NOMO-1 treated with DMSO at 0.1 percent for 48 hours (cell line): ENCODE data around the gene WIZ.
A peak's percentile ranks its signal among the peaks of the same experiment; 100 is the strongest.
"Not testable (repeated sequence)": the region's sequence is repeated elsewhere in the genome, so short reads cannot be mapped to it uniquely, and the experiment has no call there.

ENCODE experiments used
- DNase-seq: peaks from one replicate; lab custom pipeline; 2025; ENCODE audit not compliant: unreplicated experiment; lab: John Stamatoyannopoulos, UW

Gene WIZ

DNA sequence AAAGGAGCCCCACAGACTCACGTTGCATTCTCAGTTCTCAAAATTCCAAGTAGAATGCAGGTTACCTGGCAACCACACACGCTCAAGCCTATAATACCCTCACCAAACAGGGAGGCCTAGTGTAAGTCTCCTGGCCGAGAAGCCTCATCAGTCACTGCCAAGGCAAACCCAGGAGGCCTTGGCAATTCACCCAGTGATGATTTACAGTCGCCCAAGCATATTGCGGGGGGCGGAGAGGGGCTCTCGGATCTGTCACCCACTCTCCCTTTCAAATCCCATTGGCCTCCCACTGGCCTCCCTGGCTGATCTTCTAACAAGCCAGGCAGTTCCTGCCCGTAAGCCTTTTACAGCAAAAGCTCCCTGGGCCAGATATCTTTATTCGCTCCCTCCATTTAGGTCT is 32.1 kb downstream of the WIZ start:
- DNase-seq = no peak

DNA sequence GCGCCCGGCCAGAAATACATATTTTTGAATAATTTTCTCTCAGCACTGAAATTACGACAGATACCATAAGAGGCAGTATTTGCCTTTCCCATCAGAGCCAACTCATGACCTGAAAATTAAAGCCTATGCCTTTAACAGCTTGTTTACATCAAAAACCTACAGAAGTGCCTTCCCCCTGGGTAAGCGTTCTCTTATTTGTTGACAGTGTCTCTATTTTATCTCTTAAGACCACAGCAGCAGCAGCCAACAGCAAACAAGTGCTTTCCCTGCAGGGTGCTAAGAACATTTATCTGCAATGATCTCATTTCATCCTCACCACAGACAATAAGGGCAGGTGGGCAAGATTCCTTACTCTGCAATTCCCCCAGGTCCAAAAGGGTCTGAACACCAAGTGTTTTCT is 36.9 kb downstream of the WIZ start:
- no peak for DNase-seq

DNA sequence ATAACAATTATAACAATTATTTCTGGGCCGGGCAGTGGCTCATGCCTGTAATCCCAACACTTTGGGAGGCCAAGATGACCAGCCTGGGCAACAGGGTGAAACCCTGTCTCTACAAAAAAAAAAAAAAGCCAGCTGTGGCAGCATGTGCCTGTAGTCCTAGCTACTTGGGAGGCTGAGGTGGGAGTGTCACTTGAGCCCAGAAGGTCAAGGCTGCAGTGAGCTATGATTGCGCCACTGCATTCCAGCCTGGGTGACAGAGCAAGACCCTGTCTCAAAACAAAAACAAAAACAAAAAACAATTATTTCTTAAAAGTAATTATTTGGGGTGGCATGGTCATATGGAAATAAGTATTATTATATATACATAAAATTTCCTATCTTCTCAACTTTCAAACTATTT is 38.4 kb downstream of the WIZ start:
- not testable (repeated sequence) for DNase-seq

DNA sequence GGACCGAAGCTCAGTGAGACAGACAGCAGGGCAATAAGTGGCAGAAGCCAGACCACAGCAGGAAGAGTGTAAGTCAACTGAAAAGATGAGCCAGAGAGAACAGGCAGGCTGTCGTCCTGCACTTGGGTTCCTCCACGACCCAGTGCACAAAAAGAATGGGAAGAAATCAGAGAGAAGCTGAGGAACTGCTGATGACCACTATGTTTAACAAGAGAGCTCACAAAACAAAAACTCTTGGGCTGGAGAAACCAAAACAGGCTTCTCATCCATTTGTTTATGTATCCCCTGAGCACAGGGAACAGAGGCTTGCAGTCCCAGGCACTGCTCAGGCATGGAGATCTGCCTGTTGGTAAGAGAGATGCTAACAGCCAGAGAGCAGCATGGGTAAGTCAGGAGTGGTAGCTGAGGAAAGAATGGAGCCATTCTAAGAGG is 45.0 kb downstream of the WIZ start:
- no peak for DNase-seq

DNA sequence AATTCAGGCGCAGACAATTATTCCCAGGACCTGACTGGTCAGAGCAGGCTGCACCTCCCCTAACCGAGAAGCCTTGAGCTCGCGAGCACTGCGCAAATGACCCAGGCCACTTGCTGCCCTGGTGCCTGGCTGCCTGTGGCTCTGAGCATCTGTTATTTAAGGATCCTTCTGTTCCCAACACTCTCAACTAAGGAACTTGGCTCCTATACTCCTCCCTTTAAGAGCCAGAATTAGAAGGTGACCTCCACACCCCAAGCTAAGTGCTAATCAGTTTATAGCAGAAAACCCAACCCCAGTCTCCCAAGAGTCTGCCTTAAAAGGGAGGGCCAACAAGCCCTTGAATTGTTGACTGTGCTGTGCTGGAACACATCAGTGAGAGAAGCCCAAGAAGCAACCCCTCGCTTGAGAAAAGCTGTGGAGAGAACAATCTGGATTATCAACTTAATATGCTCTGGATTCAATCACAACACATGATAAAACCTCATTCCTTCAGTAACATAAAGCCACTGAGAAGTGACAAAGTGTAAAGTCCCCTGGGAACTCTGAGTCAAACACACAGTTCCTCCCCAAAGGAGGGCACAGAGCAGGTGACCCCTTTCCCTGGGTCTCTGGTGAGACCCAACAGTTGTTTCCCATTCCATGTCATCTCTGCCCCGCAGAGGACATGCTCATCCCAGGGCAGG is 45.5 kb downstream of the WIZ start:
- no peak for DNase-seq

DNA sequence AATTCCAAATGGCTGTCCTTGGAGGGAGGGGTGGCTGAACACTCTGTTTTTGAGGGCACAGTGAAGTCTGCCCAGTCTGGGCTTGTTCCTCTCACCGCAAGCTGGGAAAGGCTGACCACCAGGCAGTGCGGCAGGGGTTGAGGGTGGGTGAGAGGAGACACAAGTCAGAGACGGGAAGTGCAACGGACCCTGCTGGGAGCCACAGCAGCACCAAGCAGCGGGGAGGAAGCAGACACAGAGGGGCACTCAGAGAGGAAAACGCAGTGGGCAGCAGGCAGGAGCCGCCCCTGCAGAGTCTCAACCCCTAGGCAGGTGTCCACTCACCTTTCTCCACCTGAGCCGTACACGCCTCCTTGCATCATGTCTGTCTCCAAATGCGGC is 46.6 kb downstream of the WIZ start:
- DNase-seq = no peak

DNA sequence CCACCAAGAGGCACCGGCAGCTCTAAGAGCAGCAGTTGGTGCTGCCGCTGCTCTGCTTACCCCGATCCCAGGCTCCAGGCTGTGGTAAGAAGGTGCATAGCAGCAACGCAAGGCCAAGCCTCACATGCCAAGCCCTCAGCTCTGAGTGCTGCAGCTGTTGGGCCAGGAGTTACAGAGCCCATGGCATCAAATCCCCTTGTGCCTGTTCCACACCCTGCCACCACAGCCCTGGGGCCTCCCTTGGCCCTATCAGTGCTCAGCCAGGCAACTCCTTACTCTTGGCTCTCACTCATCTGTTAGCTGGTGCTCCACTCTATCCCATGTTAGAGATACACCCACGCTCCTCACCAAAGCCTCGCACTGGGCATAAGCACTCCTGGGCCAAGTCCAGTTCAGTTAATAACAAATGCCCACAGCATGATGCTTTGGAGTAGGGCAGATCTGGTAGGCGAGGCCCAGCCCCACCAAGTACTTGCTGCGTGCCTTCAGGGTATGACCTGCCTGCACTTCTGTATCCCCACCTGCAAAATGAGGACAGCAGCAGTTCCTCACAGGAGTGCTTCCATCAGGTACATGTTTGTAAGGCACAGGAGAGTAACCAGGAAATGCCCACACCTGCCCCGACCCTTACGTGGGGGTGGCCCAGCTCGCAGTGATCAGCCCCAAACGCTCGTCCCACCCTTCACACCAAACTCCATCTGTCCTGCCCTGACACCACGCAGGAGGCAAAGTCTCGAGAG is 47.2 kb downstream of the WIZ start:
- DNase-seq = no peak

DNA sequence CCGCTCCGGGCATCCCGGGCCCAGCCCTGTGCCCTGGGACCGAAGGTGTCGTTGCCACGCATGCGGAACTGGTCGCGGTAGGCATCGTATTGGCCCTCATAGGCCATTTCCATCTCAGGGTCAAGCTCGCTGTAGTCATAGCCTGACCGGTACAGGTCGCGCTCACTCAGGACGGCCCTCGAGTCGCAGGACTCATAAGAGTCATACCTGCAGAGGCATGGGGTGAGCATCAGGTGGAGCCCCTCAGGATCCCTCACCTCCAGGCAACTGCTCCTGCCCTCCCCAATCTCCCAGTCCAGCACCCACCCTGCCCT is 48.4 kb downstream of the WIZ start:
- DNase-seq = no peak

DNA sequence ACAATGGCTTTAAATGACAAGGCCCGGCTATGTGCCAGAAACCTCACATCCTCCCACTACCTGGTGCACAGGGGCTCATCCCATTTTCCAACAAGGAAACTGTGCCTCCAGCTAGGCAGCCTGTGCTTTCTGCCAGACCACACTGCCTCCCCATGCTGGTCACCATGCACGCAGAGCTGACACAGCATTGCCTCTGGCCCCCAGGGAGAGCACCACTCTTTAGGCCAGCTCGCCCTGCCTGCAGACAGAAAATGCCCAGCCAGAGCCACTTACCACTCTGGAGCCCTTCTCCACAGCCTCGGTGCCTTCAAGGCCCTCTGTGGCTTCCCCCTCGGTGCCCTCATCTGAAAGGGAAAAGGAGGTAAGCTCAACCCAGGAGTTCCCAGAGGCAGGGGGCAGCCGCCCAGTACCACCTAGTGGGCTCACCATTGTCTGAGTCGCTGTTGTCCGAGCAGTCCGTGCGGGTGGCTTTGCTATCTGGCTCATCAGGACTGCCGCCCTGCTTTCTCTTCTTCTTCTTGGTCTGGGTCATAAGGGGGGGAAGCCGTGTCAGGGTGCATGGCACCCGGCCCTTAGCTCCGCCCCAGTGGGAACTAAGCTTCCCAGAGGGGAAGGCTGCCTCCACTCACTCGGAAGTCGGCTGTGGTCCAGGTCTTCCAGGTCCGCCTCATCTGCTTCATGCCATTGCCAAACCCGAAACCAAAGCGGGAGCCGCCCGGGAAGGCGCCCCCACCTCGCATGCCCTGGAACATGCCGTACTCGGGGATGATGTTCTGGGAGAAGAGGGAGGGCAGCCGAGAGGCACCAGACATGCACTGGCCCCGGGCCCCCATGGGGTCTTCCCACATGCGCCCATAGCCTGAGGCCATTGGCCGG is 49.0 kb downstream of the WIZ start:
- DNase-seq = no peak

DNA sequence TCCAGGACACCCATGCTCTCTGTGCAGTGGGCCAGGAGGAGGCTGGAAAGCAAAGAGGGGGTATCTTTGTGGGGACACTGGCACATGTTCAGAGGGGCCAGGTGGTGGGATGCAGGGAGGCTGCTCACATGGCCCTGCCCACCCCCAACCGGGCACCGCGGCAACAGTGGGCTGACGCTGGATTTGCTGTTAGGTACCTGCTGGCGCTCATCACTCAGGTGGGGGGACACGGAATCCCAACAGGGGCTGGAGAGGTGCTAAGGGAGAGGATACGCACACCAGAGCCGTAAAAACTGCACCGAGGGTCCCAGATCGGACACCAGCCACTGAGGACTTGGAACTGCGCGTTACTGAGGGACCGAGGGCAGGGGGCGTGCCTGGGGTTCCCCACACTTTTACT is 50.1 kb downstream of the WIZ start:
- DNase-seq = no peak

DNA sequence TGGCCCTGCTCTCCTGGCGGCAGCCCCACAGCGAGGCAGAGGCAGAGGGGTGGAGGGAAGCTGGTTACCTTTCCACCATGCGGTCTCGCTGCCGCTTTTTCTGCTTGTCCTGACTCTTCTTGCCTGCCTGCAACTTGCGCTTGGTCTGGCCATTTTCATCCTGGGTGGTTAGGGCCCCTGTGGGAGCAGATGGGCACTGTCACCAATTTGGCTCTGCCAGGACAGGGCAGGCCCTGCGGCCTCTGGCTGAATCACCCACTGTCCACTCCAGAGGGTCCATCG is 50.6 kb downstream of the WIZ start:
- DNase-seq = no peak

DNA sequence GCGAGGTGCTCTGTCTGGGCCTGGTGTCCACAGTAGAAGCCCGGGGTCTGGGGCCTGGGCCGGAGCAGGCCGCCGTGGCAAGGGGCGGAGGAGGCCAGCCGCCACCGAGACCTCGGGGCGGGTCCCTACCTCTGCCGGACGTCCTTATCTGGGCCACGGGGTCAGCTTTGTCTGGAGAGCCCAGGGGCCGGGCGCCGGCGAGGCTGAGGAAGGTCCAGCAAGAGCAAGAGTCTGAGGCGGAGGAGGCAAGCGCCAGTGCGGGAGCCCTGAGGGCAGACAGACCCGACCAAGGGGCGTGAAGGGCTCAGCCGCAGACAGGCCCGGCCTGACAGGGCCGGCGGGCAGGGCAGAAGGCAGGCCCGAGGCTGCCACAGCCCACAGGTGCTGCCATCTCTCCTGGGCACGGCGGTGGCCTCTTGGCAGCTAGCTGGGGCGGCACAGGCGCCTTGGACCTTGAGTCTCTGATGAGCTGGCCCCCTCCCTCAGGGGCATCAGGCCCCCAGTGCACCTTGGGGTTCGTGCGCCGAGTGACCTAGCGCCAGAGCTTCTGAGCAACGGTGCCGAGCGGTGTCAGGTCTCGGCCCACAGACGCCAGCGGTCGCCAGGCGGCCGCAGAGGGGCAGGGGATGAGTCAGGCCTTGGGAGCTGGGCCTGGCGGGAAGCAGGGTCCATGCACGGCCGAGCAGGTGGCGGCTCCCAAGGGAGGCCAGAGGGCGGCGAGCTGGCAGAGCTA is 51.1 kb downstream of the WIZ start:
- DNase-seq = no peak

DNA sequence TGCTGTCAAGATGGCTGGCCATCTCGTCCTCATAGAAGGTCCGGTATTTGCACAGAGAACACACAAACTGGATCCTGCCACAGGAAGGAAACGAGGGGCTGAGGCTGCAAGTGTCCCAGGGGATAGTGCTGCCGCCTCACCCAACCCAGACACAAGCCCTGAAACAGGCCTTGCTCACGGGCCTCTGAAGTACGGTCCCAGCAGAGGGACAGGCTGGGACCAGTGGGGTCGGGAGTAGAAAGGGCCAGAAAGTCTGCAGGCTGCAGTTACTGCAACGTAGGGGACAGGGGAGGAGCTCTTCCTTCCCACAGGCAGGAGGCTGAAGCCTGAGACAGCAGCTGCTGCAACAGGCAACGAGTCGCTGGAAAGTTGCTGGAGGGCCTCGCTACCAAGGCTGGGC is 52.0 kb downstream of the WIZ start:
- no peak for DNase-seq

DNA sequence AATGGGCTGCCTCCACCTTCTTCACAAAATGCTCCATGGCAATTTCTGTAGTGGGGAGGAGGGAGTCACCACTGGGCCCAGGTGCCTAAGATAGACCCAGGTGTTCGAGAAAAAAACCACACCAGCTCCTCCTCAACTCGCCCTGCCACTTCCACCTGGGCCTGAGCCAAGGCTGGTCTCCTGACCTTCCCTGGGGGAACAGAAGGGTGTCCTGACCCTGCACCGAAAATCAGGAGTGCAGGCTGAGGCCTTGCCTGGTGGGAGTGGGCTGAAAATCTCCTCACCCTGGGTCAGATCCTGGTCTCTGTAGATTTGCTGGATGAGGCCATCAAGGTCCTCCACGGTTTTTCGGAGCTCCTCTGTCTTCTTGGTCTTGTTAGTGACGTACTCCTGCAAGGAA is 52.5 kb downstream of the WIZ start:
- DNase-seq = no peak

DNA sequence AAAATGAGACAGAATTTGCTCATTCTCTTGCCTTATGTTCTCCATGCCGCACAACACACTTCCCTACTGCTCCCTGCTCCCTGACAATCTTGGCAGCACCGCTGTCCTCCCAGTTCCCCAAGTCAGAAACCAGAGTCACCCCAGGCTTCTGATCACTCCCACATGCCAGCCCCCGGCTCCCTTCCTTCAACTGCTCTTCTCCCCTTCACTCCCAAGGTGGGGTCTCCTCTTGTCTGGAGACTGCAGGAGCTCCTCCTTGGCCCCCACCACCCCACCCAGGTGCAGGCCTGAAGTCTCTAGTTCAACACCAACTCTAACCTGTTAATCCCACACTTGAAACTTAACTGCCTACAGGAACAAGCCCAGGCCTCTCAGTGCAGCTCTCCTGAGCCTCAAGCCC is 53.3 kb downstream of the WIZ start:
- DNase-seq = no peak

DNA sequence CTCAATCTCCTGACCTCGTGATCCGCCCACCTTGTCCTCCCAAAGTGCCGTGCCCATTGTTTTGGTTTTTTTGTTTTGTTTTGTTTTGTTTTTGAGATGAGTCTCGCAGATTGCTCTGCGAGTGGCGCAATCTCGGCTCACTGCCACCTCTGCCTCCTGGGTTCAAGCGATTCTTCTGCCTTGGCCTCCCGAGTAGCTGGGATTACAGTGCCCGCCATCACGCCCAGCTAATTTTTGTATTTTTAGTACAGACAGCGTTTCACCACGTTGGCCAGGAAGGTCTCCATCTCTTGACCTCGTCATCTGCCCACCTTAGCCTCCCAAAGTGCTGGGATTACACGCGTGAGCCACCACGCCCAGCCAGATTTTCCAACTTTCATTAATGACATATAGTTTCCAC is 54.5 kb downstream of the WIZ start:
- not testable (repeated sequence) for DNase-seq

DNA sequence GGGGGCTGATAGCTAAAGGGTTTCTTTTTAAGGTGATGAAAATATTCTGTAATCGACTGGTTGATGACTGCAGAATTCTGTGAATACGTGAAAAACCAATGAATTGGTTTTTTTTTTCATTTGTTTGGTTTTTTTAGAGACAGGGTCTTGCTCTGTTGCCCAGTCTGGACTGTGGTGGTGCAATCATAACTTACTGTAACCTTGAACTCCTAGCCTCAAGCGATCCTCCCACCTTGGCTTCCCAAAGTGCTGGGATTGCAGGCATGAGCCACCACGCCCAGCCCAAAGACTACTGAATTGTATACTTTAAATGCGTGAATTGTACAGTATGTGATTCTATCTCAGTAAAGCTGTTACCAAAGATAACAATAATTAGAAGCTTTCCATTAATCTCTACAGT is 55.3 kb downstream of the WIZ start:
- DNase-seq = no peak

DNA sequence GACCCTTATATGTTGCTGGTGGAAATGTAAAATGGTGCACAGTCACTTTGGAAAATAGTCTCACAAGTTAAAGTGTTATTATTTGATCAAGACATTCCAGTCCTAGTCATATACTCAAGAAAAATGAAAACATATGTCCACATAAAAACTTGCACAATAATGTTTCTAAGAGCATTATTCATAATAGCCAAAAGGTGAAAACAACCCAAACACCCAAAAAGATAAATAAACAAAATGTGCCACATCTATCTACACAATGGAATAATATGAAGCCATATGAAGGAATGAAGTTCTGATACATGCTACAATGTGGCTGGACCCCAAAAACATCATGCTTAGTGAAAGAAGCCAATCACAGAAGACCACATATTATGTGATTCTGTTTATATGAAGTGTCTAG is 55.8 kb downstream of the WIZ start:
- DNase-seq = no peak

DNA sequence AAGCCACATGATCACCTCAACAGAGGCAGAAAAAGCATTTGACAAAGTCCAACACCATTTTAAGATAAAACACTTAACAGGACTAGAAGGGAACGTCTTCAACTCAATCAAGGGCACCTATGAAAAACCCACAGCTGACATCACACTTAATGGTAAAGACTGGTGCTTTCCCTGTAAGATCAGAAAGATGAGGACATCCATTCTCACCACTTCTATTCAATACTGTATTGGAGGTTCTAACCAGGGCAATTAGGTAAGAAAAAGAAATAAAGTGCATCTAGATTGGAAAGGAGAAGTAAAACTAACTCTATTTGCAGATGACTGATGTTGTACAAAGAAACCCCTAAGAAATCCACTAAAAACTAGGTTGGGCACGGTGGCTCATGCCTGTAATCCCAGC is 58.9 kb downstream of the WIZ start:
- peak; percentile 15 for DNase-seq

DNA sequence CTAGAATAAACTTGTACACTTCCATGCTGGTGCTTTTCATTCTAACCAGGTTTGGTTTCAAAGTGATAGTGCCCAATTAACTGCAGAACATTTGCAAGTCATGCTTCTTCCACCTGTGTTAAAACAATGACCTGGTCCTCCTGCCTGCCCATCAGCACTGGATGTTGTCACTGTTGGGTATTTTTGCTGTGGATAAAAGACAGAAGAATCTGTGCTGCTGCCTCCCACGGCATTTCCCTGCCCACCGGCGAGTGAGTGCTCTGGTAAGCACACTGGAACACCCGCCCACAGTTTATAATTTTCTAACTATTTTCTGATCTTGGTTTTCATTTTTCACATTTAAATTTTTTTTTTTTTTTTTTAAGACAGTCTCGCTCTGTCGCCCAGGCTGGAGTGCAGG is 67.9 kb downstream of the WIZ start:
- no peak for DNase-seq

DNA sequence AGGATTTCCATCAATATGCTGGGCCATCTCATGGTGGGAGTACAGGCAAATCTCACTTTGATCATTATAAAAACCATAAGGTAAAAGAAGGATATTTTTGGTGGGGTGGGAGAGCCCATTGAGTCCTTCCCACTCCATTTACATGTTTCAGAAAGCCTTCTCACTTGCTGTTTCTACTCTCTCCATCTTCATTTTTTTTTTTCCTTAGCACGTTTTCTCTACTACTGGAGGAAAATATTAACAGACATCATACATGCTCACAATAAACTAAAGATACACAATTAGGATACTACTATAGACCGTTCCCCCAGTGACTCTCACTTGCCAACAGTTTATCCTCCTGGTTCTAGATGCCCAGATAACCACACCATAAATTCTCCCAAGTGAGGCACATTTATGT is 68.3 kb downstream of the WIZ start:
- no peak for DNase-seq
